ENCODE data around the gene BCORL1.

BCORL1 gene

DNA sequence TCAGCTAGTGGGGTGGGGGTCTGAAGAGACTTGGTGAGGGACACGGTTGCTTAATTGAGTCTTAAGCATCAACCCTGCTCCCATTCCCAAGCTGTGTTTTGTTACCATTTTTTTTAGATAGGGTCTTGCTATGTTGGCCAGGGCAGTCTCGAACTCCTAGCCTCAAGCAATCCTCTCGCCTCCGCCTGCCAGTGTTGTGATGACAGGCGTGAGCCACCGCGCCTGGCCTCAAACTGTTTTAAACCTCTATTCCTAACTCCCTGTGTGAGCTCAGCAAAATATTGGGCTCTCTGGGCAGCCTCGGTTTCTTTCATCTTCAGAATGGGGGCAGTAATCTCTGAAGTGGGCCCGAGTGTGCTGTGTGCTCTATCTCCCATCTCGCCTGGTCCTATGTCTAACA is 26.3 kb upstream of the BCORL1 start:
- H3K4me3 ChIP-seq (replicated peaks in 1 of 2; ENCODE audit: low read depth in 2 of 2, low read length in 2 of 2) = no peak overlapping the region
- no peak for DNase-seq (ENCODE audit: low read depth in 2 of 2)
- TF ChIP-seq, protein P1, sequence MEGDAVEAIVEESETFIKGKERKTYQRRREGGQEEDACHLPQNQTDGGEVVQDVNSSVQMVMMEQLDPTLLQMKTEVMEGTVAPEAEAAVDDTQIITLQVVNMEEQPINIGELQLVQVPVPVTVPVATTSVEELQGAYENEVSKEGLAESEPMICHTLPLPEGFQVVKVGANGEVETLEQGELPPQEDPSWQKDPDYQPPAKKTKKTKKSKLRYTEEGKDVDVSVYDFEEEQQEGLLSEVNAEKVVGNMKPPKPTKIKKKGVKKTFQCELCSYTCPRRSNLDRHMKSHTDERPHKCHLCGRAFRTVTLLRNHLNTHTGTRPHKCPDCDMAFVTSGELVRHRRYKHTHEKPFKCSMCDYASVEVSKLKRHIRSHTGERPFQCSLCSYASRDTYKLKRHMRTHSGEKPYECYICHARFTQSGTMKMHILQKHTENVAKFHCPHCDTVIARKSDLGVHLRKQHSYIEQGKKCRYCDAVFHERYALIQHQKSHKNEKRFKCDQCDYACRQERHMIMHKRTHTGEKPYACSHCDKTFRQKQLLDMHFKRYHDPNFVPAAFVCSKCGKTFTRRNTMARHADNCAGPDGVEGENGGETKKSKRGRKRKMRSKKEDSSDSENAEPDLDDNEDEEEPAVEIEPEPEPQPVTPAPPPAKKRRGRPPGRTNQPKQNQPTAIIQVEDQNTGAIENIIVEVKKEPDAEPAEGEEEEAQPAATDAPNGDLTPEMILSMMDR (IDR thresholded peaks at IDR 0.05; ENCODE audit: low read depth, low read length) = no peak

DNA sequence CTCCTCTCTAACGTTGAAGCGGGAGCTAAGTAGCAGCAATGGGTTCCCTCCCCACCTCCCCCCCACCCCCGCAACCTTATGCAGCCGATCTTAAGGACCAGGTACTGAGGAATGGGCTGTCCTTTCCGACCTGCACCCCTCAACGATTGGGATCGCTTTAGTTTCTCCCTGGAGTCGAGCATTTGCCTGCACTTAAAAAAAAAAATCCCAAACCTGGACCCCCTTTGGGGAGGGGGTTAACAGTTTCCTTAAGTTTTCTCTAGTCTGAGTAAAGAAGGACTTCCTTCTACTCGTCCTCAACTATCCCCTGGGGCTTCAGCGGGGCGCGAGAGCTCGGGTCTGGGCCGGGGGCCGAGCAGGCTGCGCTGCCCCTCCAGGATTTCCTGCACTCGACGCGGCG is 25.7 kb upstream of the BCORL1 start:
- DNase-seq (ENCODE audit: low read depth in 2 of 2) = no peak
- H3K4me3 ChIP-seq (replicated peaks in 1 of 2; ENCODE audit: low read depth in 2 of 2, low read length in 2 of 2) = peak overlapping the region; percentile 15 to 41
- TF ChIP-seq, protein P1 (IDR thresholded peaks at IDR 0.05; ENCODE audit: low read depth, low read length) = no peak

DNA sequence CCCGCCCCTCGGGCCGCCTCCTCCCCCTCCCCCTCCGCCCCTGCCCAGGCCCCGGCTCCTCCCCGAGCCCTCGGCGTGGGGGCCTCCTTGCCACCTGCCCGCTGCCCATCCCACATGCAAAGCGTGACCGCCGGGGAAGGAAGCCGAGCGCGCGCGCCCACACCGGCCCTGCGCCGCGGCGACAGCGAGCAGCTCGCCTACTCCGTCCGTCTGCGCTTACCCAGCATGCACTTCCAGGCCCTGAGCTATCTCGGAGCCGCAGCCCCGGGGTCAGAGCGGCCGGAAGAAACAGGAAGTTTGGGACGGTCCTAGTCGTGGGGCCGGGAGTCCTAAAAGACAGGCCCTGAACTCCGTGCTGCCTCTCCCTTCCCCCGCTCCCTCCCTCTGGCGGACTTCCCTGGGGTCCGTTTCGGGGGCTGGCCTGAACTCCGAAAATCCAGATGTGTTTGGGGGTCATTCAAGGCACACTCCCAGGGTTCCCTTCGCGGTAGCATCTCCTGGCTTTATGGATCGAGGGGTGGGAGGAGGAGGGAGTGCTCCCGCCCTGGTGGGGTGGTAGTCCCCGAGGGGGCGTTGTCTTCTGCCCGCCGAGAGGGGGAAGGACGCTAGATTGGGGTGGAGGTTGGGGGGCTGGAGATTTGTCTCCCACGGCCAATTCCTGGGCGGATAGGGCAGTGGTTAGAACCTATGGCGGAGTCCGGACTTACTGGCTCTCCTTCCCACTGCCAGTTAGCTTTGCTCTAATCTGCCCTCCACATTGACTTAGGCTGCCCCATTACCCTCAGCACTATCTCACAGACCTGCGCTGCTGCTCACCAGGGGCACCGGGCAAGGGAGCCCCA is 25.0 kb upstream of the BCORL1 start:
- H3K4me3 ChIP-seq (replicated peaks in 1 of 2; ENCODE audit: low read depth in 2 of 2, low read length in 2 of 2) = peak overlapping the region; percentile 21 to 41
- DNase-seq (ENCODE audit: low read depth in 2 of 2) = peak; percentile 29 to 44
- TF ChIP-seq, protein P1 (IDR thresholded peaks at IDR 0.05; ENCODE audit: low read depth, low read length) = no peak

DNA sequence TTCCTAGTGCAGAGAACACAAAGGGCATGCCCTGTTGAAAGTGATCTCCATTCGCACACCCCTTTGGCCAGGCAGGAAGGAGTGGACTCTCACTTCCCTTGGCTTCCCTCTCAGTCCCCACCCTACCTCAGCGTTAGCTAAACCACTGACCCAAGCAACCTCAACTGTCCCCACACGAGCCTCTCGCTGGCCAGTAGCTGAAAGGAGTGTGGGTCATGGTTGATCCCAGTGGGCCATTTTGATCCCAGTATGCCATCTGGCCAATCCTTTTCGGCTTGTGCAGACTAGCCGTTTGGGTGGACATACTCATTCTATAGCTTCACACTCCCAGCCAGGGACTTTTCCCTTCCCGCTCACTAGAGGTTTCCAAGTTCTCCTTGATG is 24.4 kb upstream of the BCORL1 start:
- TF ChIP-seq, protein P1 (IDR thresholded peaks at IDR 0.05; ENCODE audit: low read depth, low read length) = no peak
- no peak overlapping the region for H3K4me3 ChIP-seq (replicated peaks in 1 of 2; ENCODE audit: low read depth in 2 of 2, low read length in 2 of 2)
- no peak for DNase-seq (ENCODE audit: low read depth in 2 of 2)

DNA sequence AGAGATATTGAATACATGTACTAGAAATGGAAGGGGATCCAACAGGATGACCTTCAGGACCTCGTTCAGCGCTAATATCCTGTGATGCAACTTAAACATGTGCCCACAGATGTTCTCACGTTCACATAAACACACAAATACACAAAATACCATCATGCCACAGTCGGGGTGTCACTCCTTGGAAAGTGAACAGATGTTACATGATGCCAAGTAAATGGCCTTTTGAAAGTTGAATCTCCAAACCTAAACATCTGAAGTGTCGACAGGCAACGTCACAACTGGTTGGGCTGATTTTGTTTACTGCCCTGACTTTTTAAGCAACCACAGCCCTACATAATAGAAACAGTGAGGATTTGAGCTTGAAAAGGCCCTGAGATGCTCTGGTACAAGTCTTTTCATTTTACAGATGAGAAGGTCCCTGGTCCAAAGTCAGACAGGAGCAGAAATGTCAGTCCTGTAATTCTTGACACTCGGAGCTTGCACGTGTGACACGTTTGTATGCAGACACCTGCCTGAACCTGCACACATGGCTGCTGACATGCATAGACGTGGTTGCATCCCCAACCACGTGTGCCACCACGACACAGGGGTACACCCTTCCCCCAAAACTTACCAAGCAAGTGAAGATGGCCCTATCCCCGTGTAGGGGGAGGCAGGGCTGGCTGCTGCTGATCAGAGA is 23.5 kb upstream of the BCORL1 start:
- TF ChIP-seq, protein P1 (IDR thresholded peaks at IDR 0.05; ENCODE audit: low read depth, low read length) = no peak
- DNase-seq (ENCODE audit: low read depth in 2 of 2) = no peak

DNA sequence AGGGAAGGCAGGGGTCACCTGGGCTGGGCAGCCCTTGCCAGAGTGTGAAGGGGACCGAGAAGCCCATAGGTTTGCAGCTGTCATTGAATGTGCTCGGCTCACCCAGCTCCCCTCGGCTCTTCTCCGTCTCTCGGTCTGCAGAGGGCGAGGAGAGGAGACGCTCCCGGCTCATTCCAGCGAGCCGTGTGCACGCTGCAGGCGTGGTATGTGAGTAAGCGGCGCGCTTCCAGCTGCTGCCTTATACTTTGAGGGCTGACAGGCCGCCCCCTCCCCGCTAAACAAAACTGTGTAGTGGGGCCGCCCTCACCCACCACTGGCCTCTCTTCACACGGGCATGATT is 23.0 kb upstream of the BCORL1 start:
- DNase-seq (ENCODE audit: low read depth in 2 of 2) = peak in 1 of 2 donors; percentile 16
- TF ChIP-seq, protein P1 (IDR thresholded peaks at IDR 0.05; ENCODE audit: low read depth, low read length) = no peak
- no peak overlapping the region for H3K4me3 ChIP-seq (replicated peaks in 1 of 2; ENCODE audit: low read depth in 2 of 2, low read length in 2 of 2)

More for the DNA sequence above, 23.5 kb upstream of the BCORL1 start:
- H3K4me3 ChIP-seq (replicated peaks in 1 of 2; ENCODE audit: low read depth in 2 of 2, low read length in 2 of 2) = no peak overlapping the region
